WTC11 (cell line): Measurements from ENCODE around the gene TKT.

Experiments
- NR2C2 ChIP-seq: sonication (generic); formaldehyde crosslinking; IDR thresholded peaks from 2 replicates; pipeline ENCODE4 v1.8.0; 2022; ENCODE audit warnings: mild to moderate bottlenecking, missing genetic modification reagents
- RELA ChIP-seq: sonication (generic); formaldehyde crosslinking; IDR thresholded peaks from 2 replicates; pipeline ENCODE4 v1.8.1; 2022; ENCODE audit warnings: missing genetic modification reagents, mild to moderate bottlenecking, borderline replicate concordance
- RORB ChIP-seq: fragments of 250-450 bp; sonication (Bioruptor Pico); IDR thresholded peaks from 2 replicates; pipeline ENCODE4 v1.9.0; 2021; ENCODE audit warnings: mild to moderate bottlenecking
- SP1 ChIP-seq: sonication (generic); formaldehyde crosslinking; conservative IDR thresholded peaks from 2 replicates; pipeline ENCODE4 v1.8.1; 2022; ENCODE audit warnings: missing genetic modification reagents
- ZNF416 ChIP-seq: fragments of 250-450 bp; sonication (Bioruptor Pico); IDR thresholded peaks from 2 replicates; pipeline ENCODE4 v1.9.0; 2021; ENCODE audit warnings: mild to moderate bottlenecking, inconsistent platforms
- TF ChIP-seq, protein P1 (sequence below): fragments of 200-600 bp; IDR thresholded peaks from 2 replicates; pipeline ENCODE4 v1.8.0; 2022; ENCODE audit warnings: antibody characterized with exemption
- TF ChIP-seq, protein P2 (sequence below): sonication (generic); formaldehyde crosslinking; IDR thresholded peaks from 2 replicates; pipeline ENCODE4 v1.8.1; 2022; ENCODE audit warnings: low read depth, mild to moderate bottlenecking, moderate library complexity, missing genetic modification reagents, borderline replicate concordance
- TF ChIP-seq, protein P3 (sequence below): sonication (generic); formaldehyde crosslinking; IDR thresholded peaks from 2 replicates; pipeline ENCODE4 v1.8.1; 2023; ENCODE audit warnings: mild to moderate bottlenecking, moderate library complexity, missing genetic modification reagents

DNA sequence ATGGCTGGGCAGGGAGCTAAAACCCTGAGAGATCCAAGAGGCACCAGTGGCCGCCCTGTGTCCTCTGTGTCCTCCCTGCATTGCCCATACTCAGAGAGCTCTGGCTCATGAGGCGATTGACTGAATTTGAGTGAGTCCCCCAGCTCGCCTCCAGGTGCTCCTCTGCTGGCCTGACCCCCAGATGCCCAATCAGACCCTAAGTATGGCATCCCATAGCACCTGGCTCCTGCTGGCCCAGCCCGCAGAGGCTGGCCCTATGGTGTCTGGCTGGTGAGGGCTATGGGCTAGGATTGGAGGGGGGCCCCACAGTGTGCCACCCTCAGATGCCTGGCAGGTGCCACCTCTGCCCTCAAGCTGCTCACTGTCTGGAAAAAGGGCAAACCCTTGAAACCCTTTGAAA, 1.6 kb upstream of the TKT start:
- TF ChIP-seq, protein P1, sequence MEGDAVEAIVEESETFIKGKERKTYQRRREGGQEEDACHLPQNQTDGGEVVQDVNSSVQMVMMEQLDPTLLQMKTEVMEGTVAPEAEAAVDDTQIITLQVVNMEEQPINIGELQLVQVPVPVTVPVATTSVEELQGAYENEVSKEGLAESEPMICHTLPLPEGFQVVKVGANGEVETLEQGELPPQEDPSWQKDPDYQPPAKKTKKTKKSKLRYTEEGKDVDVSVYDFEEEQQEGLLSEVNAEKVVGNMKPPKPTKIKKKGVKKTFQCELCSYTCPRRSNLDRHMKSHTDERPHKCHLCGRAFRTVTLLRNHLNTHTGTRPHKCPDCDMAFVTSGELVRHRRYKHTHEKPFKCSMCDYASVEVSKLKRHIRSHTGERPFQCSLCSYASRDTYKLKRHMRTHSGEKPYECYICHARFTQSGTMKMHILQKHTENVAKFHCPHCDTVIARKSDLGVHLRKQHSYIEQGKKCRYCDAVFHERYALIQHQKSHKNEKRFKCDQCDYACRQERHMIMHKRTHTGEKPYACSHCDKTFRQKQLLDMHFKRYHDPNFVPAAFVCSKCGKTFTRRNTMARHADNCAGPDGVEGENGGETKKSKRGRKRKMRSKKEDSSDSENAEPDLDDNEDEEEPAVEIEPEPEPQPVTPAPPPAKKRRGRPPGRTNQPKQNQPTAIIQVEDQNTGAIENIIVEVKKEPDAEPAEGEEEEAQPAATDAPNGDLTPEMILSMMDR = no peak
- TF ChIP-seq ZNF416 (CRISPR knock-in tag) (no peak), RORB (no peak), NR2C2 (CRISPR knock-in tag) (no peak), RELA (CRISPR knock-in tag) (no peak), SP1 (CRISPR knock-in tag) (no peak)
- TF ChIP-seq, protein P2, sequence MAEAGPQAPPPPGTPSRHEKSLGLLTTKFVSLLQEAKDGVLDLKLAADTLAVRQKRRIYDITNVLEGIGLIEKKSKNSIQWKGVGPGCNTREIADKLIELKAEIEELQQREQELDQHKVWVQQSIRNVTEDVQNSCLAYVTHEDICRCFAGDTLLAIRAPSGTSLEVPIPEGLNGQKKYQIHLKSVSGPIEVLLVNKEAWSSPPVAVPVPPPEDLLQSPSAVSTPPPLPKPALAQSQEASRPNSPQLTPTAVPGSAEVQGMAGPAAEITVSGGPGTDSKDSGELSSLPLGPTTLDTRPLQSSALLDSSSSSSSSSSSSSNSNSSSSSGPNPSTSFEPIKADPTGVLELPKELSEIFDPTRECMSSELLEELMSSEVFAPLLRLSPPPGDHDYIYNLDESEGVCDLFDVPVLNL (CRISPR knock-in tag) = no peak
- TF ChIP-seq, protein P3, sequence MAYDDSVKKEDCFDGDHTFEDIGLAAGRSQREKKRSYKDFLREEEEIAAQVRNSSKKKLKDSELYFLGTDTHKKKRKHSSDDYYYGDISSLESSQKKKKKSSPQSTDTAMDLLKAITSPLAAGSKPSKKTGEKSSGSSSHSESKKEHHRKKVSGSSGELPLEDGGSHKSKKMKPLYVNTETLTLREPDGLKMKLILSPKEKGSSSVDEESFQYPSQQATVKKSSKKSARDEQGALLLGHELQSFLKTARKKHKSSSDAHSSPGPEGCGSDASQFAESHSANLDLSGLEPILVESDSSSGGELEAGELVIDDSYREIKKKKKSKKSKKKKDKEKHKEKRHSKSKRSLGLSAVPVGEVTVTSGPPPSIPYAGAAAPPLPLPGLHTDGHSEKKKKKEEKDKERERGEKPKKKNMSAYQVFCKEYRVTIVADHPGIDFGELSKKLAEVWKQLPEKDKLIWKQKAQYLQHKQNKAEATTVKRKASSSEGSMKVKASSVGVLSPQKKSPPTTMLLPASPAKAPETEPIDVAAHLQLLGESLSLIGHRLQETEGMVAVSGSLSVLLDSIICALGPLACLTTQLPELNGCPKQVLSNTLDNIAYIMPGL (CRISPR knock-in tag) = no peak
